RWPE2 (cell line): ENCODE measurements around the gene PAXX.

Source experiments
- ATAC-seq: fragments of 200-7000 bp; cut with Tn5 transposase; 3 replicates; pipeline ENCODE4 v1.9.1; 2021; ENCODE audit warnings: low read depth
- DNase-seq: peaks from one replicate; pipeline ENCODE4 v3.0.0-alpha.2; 2020; ENCODE audit warnings: low spot score
- H3K27ac ChIP-seq: fragments of 450-650 bp; 2 replicates; pipeline ENCODE4 v1.5.1; 2017; ENCODE audit warnings: mild to moderate bottlenecking; ENCODE audit not compliant: poor library complexity, severe bottlenecking
- H3K27me3 ChIP-seq: fragments of 250-450 bp; sonication (Bioruptor Pico); 2 replicates; pipeline ENCODE4 v1.5.1; 2021; ENCODE audit warnings: mild to moderate bottlenecking, moderate library complexity; ENCODE audit not compliant: insufficient read depth, poor library complexity, severe bottlenecking
- H3K36me3 ChIP-seq: fragments of 250-450 bp; sonication (Bioruptor Pico); 2 replicates; pipeline ENCODE4 v1.5.1; 2020; ENCODE audit warnings: low read depth, mild to moderate bottlenecking, moderate library complexity
- H3K4me1 ChIP-seq: fragments of 250-450 bp; sonication (Bioruptor Pico); 2 replicates; pipeline ENCODE4 v1.5.1; 2021; ENCODE audit warnings: mild to moderate bottlenecking, moderate library complexity; ENCODE audit not compliant: insufficient read depth, poor library complexity, severe bottlenecking
- H3K4me3 ChIP-seq: fragments of 250-450 bp; sonication (Bioruptor Pico); 2 replicates; pipeline ENCODE4 v1.5.1; 2021; ENCODE audit warnings: mild to moderate bottlenecking, moderate library complexity; ENCODE audit not compliant: severe bottlenecking
- H3K9me3 ChIP-seq: fragments of 250-450 bp; sonication (Bioruptor Pico); 2 replicates; pipeline ENCODE4 v1.5.1; 2021; ENCODE audit warnings: mild to moderate bottlenecking, moderate library complexity; ENCODE audit not compliant: severe bottlenecking
- CTCF ChIP-seq: fragments of 450-650 bp; IDR thresholded peaks from one replicate; pipeline ENCODE4 v1.5.1; 2017; ENCODE audit warnings: mild to moderate bottlenecking, moderate library complexity; ENCODE audit not compliant: poor library complexity, severe bottlenecking

PAXX gene

GRCh38 chr9:137016436-137016835 lies 24.2 kb downstream of the PAXX start:
- DNase-seq (no peak), ATAC-seq (no peak)
- H3K27ac ChIP-seq = no peak overlapping the region
- no peak for TF ChIP-seq CTCF
- no peaks in the 10 kb centered on the region for H3K27me3 ChIP-seq
- H3K36me3 ChIP-seq = no peaks in the 10 kb centered on the region
- no peaks in the 10 kb centered on the region for H3K4me1 ChIP-seq
- no peak overlapping the region for H3K4me3 ChIP-seq
- H3K9me3 ChIP-seq = no peaks in the 10 kb centered on the region

GRCh38 chr9:137017071-137017470 lies 24.8 kb downstream of the PAXX start:
- Histone ChIP-seq H3K27me3 (no peaks in the 10 kb centered on the region), H3K4me1 (no peaks in the 10 kb centered on the region), H3K36me3 (no peaks in the 10 kb centered on the region), H3K9me3 (no peaks in the 10 kb centered on the region), H3K27ac (no peak overlapping the region), H3K4me3 (no peak overlapping the region)
- TF ChIP-seq CTCF = no peak
- DNase-seq = no peak
- ATAC-seq = no peak

- Histone ChIP-seq H3K9me3 (no peaks in the 10 kb centered on the region), H3K27ac (no peak overlapping the region), H3K36me3 (no peaks in the 10 kb centered on the region), H3K4me1 (no peaks in the 10 kb centered on the region), H3K27me3 (no peaks in the 10 kb centered on the region), H3K4me3 (no peak overlapping the region)
- DNase-seq = no peak
- ATAC-seq = no peak
- TF ChIP-seq CTCF = no peak
Observed at GRCh38 chr9:137017791-137018497, 25.7 kb downstream of the PAXX start.

GRCh38 chr9:137018761-137019559 lies 26.7 kb downstream of the PAXX start:
- no peaks in the 10 kb centered on the region for H3K27me3 ChIP-seq
- no peak for DNase-seq
- TF ChIP-seq CTCF = no peak
- H3K9me3 ChIP-seq = no peaks in the 10 kb centered on the region
- H3K27ac ChIP-seq = no peak overlapping the region
- no peak overlapping the region for H3K4me3 ChIP-seq
- ATAC-seq = no peak
- H3K36me3 ChIP-seq = no peaks in the 10 kb centered on the region
- no peaks in the 10 kb centered on the region for H3K4me1 ChIP-seq
